GM13976 (cell line): Measurements from ENCODE around the gene FGF14.
"Not testable (repeated sequence)": the region's sequence is repeated elsewhere in the genome, so short reads cannot be mapped to it uniquely, and the experiment has no call there.

Source experiments
- DNase-seq: peaks from one replicate; pipeline ENCODE4 v3.0.0; 2012; ENCODE audit warnings: low spot score
- in situ Hi-C: fragments of 300-500 bp; cut with MboI; formaldehyde crosslinking; loops from one replicate; pipeline ENCODE4 v1.12.0; 2022; ENCODE audit warnings: low sequenced_read_pairs, mixed read lengths, inconsistent platforms; ENCODE audit not compliant: unreplicated experiment
- TF ChIP-seq, protein P1 (sequence below): IDR thresholded peaks from 2 replicates; pipeline ENCODE4 v1.5.1; 2012; ENCODE audit warnings: borderline replicate concordance, mild to moderate bottlenecking; ENCODE audit not compliant: insufficient read depth; ENCODE audit errors: extremely low read depth, missing control alignments, control extremely low read depth

FGF14 gene

DNA sequence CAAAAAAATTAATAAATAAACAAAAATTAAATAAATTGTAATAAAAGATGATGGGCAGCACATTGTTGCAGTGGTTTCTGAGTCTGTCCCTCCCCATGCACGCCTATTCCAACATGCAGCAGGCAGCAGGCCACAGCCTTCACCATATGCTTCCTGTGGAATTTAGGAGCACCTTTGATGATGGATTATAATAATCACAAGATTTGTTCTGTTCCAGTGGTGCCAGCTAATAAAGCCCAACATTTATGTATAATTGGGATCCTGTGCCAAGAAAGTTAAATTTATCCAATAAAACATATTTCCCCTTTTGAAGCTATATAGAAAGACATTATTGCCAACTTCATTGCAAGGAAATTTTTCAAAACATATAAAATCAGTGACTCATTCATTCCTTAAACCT is 328.6 kb downstream of the FGF14 start:
- no peak for DNase-seq
- TF ChIP-seq, protein P1, sequence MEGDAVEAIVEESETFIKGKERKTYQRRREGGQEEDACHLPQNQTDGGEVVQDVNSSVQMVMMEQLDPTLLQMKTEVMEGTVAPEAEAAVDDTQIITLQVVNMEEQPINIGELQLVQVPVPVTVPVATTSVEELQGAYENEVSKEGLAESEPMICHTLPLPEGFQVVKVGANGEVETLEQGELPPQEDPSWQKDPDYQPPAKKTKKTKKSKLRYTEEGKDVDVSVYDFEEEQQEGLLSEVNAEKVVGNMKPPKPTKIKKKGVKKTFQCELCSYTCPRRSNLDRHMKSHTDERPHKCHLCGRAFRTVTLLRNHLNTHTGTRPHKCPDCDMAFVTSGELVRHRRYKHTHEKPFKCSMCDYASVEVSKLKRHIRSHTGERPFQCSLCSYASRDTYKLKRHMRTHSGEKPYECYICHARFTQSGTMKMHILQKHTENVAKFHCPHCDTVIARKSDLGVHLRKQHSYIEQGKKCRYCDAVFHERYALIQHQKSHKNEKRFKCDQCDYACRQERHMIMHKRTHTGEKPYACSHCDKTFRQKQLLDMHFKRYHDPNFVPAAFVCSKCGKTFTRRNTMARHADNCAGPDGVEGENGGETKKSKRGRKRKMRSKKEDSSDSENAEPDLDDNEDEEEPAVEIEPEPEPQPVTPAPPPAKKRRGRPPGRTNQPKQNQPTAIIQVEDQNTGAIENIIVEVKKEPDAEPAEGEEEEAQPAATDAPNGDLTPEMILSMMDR, result no peak
- in situ Hi-C loops, result no loop called here

DNA sequence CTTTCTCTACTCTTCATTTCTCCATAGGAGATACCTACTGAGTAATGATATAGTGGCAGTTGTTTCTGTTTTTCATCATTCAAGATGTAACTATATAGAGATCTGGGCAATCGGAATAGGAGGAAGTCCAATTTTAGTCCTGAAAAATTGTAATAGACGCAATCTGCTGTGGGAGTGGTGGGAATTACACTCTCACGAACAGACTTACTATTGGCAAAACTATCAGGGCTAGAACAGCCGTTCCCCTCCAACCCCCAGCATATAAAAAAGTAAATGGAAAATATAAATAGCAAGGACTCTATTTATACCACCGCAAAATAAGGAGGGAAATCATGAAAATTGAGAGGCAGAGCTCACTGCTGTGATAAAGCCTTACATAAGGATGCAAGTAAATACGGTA is 330.1 kb downstream of the FGF14 start:
- in situ Hi-C loops, result no loop called here
- TF ChIP-seq, protein P1, result no peak
- no peak for DNase-seq

DNA sequence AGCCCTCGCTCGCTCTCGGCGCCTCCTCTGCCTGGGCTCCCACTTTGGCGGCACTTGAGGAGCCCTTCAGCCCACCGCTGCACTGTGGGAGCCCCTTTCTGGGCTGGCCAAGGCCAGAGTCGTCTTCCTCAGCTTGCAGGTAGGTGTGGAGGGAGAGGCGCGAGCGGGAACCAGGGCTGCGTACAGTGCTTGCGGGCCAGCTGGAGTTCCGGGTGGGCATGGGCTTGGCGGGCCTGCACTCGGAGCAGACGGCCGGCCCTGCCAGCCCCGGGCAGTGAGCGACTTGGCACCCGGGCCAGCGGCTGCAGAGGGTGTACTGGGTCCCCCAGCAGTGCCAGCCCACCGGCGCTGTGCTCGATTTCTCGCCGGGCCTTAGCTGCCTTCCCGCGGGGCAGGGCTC is 333.5 kb downstream of the FGF14 start:
- DNase-seq, in situ Hi-C loops: not testable (repeated sequence)

DNA sequence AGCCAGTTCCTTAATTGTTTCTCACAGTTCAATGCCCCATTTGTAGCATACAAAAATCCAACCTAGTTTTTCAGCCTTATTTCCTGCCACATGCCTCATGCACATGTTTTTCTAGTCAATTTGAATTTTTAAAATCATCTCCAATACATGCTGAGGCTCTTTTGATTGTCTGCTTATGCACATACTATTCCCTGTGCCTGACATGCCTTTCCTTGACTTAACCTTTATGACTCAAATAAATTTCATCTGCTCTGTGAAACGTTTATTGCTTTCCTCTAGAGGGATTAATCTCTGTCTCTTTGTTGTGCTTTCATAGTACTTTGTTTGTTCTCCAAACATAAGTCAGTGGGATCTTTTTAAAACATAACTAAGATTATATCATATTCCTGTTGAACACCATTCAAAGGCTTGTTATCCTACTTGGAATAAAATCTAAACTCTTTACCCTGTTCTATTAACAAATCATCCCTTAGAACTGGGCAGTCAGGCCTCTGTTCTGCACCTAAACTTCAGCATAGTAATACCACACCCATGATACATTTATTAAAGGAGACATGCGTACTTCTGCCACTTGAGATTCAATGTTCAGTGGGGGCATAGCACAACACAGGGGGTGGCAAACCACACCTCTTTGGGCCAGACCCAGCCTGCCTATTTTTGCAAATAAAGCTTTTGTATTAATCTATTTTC is 346.6 kb downstream of the FGF14 start:
- TF ChIP-seq, protein P1, result no peak
- DNase-seq, result no peak
- in situ Hi-C loops, result no loop called here

DNA sequence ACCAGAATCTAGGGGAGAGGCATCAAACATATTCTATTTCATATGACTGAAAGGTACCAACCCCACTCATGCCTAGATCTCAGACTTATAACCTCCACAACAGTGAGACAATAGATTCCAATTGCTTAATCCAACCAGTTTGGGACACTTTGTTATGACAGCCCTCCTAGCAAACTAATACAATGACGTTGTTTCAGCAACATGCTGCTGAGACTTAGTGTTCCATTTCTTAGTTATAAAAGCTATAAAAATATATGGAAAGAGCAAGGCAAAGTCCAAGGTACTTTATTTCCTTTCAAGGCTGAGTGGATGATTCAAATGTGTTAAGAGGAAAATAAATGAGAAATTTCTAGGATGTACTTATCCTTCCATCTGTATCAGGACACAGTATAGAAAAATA is 352.0 kb downstream of the FGF14 start:
- no peak for DNase-seq
- in situ Hi-C loops, result no loop called here
- TF ChIP-seq, protein P1, result no peak

DNA sequence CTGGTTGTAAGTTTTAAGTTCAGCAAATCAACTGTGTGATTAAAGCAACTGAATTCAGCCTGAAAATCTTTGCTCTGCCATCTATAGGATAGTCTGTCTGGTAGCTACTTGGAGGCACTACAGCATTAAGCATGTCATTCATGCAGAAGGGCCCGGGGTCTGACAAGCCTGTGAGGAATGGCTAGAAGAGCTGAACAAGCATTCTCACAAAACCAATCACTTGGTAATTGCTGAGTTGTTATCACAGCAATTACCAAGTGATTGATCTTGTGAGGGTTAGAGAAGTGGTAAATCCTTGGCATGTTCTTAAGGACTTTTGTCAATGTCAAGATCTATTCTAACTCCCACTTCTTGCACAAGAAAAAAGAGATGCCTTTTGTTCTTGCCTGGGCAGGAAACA is 356.1 kb downstream of the FGF14 start:
- TF ChIP-seq, protein P1, result no peak
- in situ Hi-C loops, result no loop called here
- DNase-seq, result no peak

DNA sequence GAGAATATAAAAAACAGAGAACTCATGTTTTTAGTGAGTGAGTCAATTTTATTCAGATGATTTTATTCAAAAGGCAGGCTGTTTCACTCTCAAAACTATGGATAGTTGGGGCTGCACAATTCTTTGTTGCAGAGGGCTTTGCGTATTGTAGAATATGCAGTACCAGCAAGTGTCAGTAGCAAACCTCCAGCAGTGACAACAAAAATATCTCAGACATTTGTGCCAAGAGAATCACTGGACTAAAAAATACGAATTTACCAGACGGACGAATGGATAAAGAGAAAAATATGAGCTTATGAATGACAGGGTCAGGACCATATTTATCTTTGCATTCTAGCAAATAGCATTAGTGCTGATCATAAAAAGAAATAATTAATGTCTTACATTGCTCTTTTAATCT is 359.1 kb downstream of the FGF14 start:
- no peak for DNase-seq
- TF ChIP-seq, protein P1, result no peak
- in situ Hi-C loops, result no loop called here
